GM12878 (cell line): Measurements from ENCODE around the gene DTX1. TPM values are rescaled to one million over a fixed set of nuclear protein-coding genes. Genes with fewer than 3 reads are reported as not detected.

ENCODE experiments used
- ASH2L ChIP-seq: fragments of 300-600, 200-600 bp; sonication (generic); IDR thresholded peaks from 2 replicates; pipeline ENCODE4 v1.6.1; 2017; ENCODE audit warnings: low read depth, mild to moderate bottlenecking, borderline replicate concordance
- BCL11A ChIP-seq: IDR thresholded peaks from 2 replicates; pipeline ENCODE4 v1.6.1; 2011; ENCODE audit warnings: low read depth, low read length
- BCL3 ChIP-seq: IDR thresholded peaks from 2 replicates; pipeline ENCODE4 v1.6.1; 2011; ENCODE audit warnings: borderline replicate concordance, low read depth, mild to moderate bottlenecking, moderate library complexity, low read length; ENCODE audit not compliant: insufficient read depth, poor library complexity, severe bottlenecking
- CTCF ChIP-seq, 3 experiments: IDR thresholded peaks in 2 of 3; conservative IDR thresholded peaks in 1 of 3; 2 replicates each; pipeline ENCODE4 v1.5.1; 2011; ENCODE audit warnings: low read depth in 3 of 3, low read length in 3 of 3, mild to moderate bottlenecking in 3 of 3, control low read depth in 2 of 3, moderate library complexity in 2 of 3, inconsistent platforms in 1 of 3, mixed read lengths in 1 of 3; ENCODE audit not compliant: control insufficient read depth in 2 of 3, insufficient read depth in 1 of 3; ENCODE audit errors: extremely low read depth in 1 of 3
- DPF2 ChIP-seq: fragments of 450-650 bp; IDR thresholded peaks from 2 replicates; pipeline ENCODE4 v1.6.1; 2017; ENCODE audit warnings: mild to moderate bottlenecking
- E2F4 ChIP-seq: IDR thresholded peaks from 2 replicates; pipeline ENCODE4 v1.6.1; 2012; ENCODE audit warnings: low read depth, low read length, improper control_type of control experiment
- EGR1 ChIP-seq, 2 experiments: IDR thresholded peaks; 1 replicate in 1 of 2; 2 replicates in 1 of 2; pipeline ENCODE4 v1.6.1; 2011 to 2012; ENCODE audit warnings: low read depth in 2 of 2, low read length in 2 of 2, borderline replicate concordance in 1 of 2, mild to moderate bottlenecking in 1 of 2, moderate library complexity in 1 of 2
- IKZF2 ChIP-seq, 2 experiments: fragments of 450-650 bp; IDR thresholded peaks; 2 replicates each; pipeline ENCODE4 v1.6.1; 2017; ENCODE audit warnings: mild to moderate bottlenecking in 2 of 2, moderate library complexity in 2 of 2
- JUNB ChIP-seq: IDR thresholded peaks from 2 replicates; pipeline ENCODE4 v1.6.1; 2016; ENCODE audit warnings: antibody characterized with exemption, mild to moderate bottlenecking
- KAT2A ChIP-seq: conservative IDR thresholded peaks from 2 replicates; pipeline ENCODE4 v1.6.1; 2011; ENCODE audit warnings: low read depth, low read length; ENCODE audit not compliant: control insufficient read depth
- NFIC ChIP-seq: IDR thresholded peaks from 2 replicates; pipeline ENCODE4 v1.6.1; 2012; ENCODE audit warnings: low read depth, mild to moderate bottlenecking, inconsistent platforms, low read length, moderate library complexity
- NFYA ChIP-seq: IDR thresholded peaks from 2 replicates; pipeline ENCODE4 v1.6.1; 2011; ENCODE audit warnings: low read depth, mild to moderate bottlenecking, low read length, improper control_type of control experiment, borderline replicate concordance
- NRF1 ChIP-seq: conservative IDR thresholded peaks from 2 replicates; pipeline ENCODE4 v1.6.1; 2011; ENCODE audit warnings: mild to moderate bottlenecking, low read depth, low read length, improper control_type of control experiment
- SKIL ChIP-seq: fragments of 450-650 bp; IDR thresholded peaks from 2 replicates; pipeline ENCODE4 v1.6.1; 2017; ENCODE audit warnings: mild to moderate bottlenecking, low read depth, inconsistent platforms; ENCODE audit not compliant: poor library complexity, severe bottlenecking
- SP1 ChIP-seq: IDR thresholded peaks from one replicate; pipeline ENCODE4 v1.6.1; 2011; ENCODE audit warnings: low read depth, low read length
- SUZ12 ChIP-seq: fragments of 200-600 bp; sonication (generic); IDR thresholded peaks from one replicate; pipeline ENCODE4 v1.6.1; 2018; ENCODE audit warnings: antibody characterized with exemption, mild to moderate bottlenecking; ENCODE audit not compliant: unreplicated experiment
- USF2 ChIP-seq: IDR thresholded peaks from 2 replicates; pipeline ENCODE4 v1.6.1; 2011; ENCODE audit warnings: low read depth, low read length, improper control_type of control experiment, borderline replicate concordance
- ZBTB4 ChIP-seq: fragments of 450-650 bp; formaldehyde crosslinking; IDR thresholded peaks from 2 replicates; pipeline ENCODE4 v1.4.0; 2022; ENCODE audit warnings: mild to moderate bottlenecking, moderate library complexity
- ZNF274 ChIP-seq: IDR thresholded peaks from one replicate; pipeline ENCODE4 v1.8.0; 2011; ENCODE audit not compliant: insufficient read length, insufficient read depth
- polyA plus RNA-seq, 11 experiments: library from polyadenylated mRNA; depleted of rRNA in 4 of 11; unstranded in 6 of 11; stranded (reverse) in 5 of 11; fragments of >200 nt; fragmentation: Nextera tagmentation in 4 of 11; fragmentation: Illumina TruSeq in 1 of 11; extraction: Ambion mirVana in 4 of 11; extraction: Trizol in 1 of 11; gene quantifications; 1 replicate in 1 of 11; 2 replicates in 10 of 11; pipeline versions ENCODE4 v1.2.1 to v1.2.3, GENCODE V29; 2011 to 2016; ENCODE audit warnings: inconsistent platforms in 2 of 11, missing spikeins in 2 of 11, low read depth in 1 of 11
- total RNA-seq, 4 experiments: library from RNA; depleted of rRNA in 3 of 4; stranded (reverse); fragments of >200 nt in 3 of 4; fragmentation: Illumina TruSeq in 1 of 4; extraction: Trizol in 1 of 4; gene quantifications; 2 replicates each; pipeline versions ENCODE4 v1.2.1 to v1.2.3, GENCODE V29; 2013 to 2021

DTX1 gene
- total and polyA plus RNA-seq, 10 of the 15 experiments (the other 5 are each of a cell fraction or from before 2014, with no cell fraction given): 0.09 to 2.8 (median 0.66) TPM

GRCh38 chr12:113075137-113075683 lies 18.7 kb downstream of the DTX1 start (continued):
- TF ChIP-seq ASH2L: no peak
- peak; percentile 71 for TF ChIP-seq SP1
- no peak for TF ChIP-seq SUZ12
- TF ChIP-seq BCL3: peak; percentile 95
- TF ChIP-seq DPF2: peak; percentile 76
- peak; percentile 70 for TF ChIP-seq SKIL
- TF ChIP-seq IKZF2 (IDR thresholded peaks at IDR 0.05): peak; percentile 88 to 90
- peak; percentile 69 for TF ChIP-seq BCL11A
- no peak for TF ChIP-seq ZBTB4 (CRISPR knock-in tag)
- no peak for TF ChIP-seq ZNF274
- no peak for TF ChIP-seq E2F4
- TF ChIP-seq NFIC: peak; percentile 89
- no peak for TF ChIP-seq USF2
- TF ChIP-seq NRF1: no peak
- no peak for TF ChIP-seq CTCF (IDR thresholded peaks at IDR 0.05 in 2 of 3, conservative IDR thresholded peaks at IDR 0.05 in 1 of 3; ENCODE audit: control insufficient read depth in 2 of 3, extremely low read depth in 1 of 3, insufficient read depth in 1 of 3, low read depth in 3 of 3, low read length in 3 of 3)
- no peak for TF ChIP-seq JUNB
- no peak for TF ChIP-seq EGR1 (IDR thresholded peaks at IDR 0.05; ENCODE audit: borderline replicate concordance in 1 of 2, low read depth in 2 of 2, low read length in 2 of 2)
- TF ChIP-seq KAT2A: no peak
- TF ChIP-seq NFYA: no peak
